IMR-90 (cell line): Measurements from ENCODE around the gene GRM2. TPM values are rescaled to one million over a fixed set of nuclear protein-coding genes. Genes with fewer than 3 reads are reported as not detected.
A peak's percentile ranks its signal among the peaks of the same experiment; 100 is the strongest.

Experiments
- ATAC-seq: fragments of 200-7000 bp; cut with Tn5 transposase; 2 replicates; pipeline ENCODE4 v1.9.1; 2020; ENCODE audit warnings: low read depth, mild to moderate bottlenecking, moderate library complexity
- BruUV-seq: library from RNA; stranded (reverse); fragments of 400-500 nt; replicated peaks from 2 replicates; lab custom pipeline; 2021; lab: Mats Ljungman, UMichigan
- CTCF ChIA-PET: fragments of 300-600 bp; formaldehyde crosslinking; extraction: SDS; loops from one replicate; lab custom pipeline; 2021; ENCODE audit warnings: antibody characterized with exemption; lab: Yijun Ruan, JAX
- POLR2A ChIA-PET: fragments of 300-600 bp; sonication (Branson Sonifier 250); formaldehyde crosslinking; loops from one replicate; lab custom pipeline; 2022; ENCODE audit warnings: antibody characterized with exemption; ENCODE audit not compliant: unreplicated experiment; lab: Charles Lee
- DNase-seq: peaks from one replicate; pipeline ENCODE4 v3.0.0; 2013
- H2AFZ ChIP-seq: replicated peaks from 2 replicates; pipeline ENCODE3; 2013; ENCODE audit warnings: low read length, mild to moderate bottlenecking; ENCODE audit not compliant: poor library complexity
- H2AK5ac ChIP-seq: 2 replicates; pipeline ENCODE4 v1.6.1; 2013; ENCODE audit warnings: low read depth, low read length, inconsistent platforms
- H2AK9ac ChIP-seq: replicated peaks from 2 replicates; pipeline ENCODE3; 2013; ENCODE audit warnings: mild to moderate bottlenecking, low read depth, low read length, moderate library complexity; ENCODE audit not compliant: poor library complexity
- H2BK120ac ChIP-seq: 2 replicates; pipeline ENCODE4 v1.6.1; 2013; ENCODE audit warnings: low read depth, low read length, inconsistent platforms
- H2BK15ac ChIP-seq: 3 replicates; pipeline ENCODE4 v1.6.1; 2013; ENCODE audit warnings: low read depth, low read length, inconsistent platforms
- H2BK20ac ChIP-seq: 2 replicates; pipeline ENCODE4 v1.6.1; 2013; ENCODE audit warnings: low read depth, mild to moderate bottlenecking, inconsistent platforms, low read length, moderate library complexity
- H2BK5ac ChIP-seq: 2 replicates; pipeline ENCODE4 v1.6.1; 2013; ENCODE audit warnings: mild to moderate bottlenecking, low read depth, low read length, inconsistent platforms; ENCODE audit not compliant: poor library complexity, severe bottlenecking
- H3K14ac ChIP-seq: replicated peaks from 2 replicates; pipeline ENCODE4 v1.6.1; 2013; ENCODE audit warnings: low read depth, low read length, inconsistent platforms
- H3K18ac ChIP-seq: 2 replicates; pipeline ENCODE4 v1.6.1; 2013; ENCODE audit warnings: low read depth, low read length, control low read depth
- H3K23ac ChIP-seq: 2 replicates; pipeline ENCODE4 v1.6.1; 2013; ENCODE audit warnings: low read depth, low read length, inconsistent platforms
- H3K27ac ChIP-seq: 2 replicates; pipeline ENCODE4 v1.5.1; 2013; ENCODE audit warnings: mild to moderate bottlenecking, control low read depth, low read length; ENCODE audit not compliant: insufficient read depth
- H3K27me3 ChIP-seq: 2 replicates; pipeline ENCODE4 v1.6.1; 2013; ENCODE audit warnings: low read length; ENCODE audit not compliant: control insufficient read depth, insufficient read depth
- H3K36me3 ChIP-seq: 2 replicates; pipeline ENCODE4 v1.6.1; 2013; ENCODE audit warnings: low read length, mixed read lengths; ENCODE audit not compliant: control insufficient read depth, insufficient read depth
- H3K4ac ChIP-seq: 2 replicates; pipeline ENCODE4 v1.6.1; 2013; ENCODE audit warnings: low read depth, low read length, inconsistent platforms
- H3K4me1 ChIP-seq: 2 replicates; pipeline ENCODE4 v1.6.1; 2013; ENCODE audit warnings: low read length, mixed read lengths; ENCODE audit not compliant: control insufficient read depth, insufficient read depth
- H3K4me2 ChIP-seq: 2 replicates; pipeline ENCODE4 v1.6.1; 2013; ENCODE audit warnings: low read depth, mild to moderate bottlenecking, control low read depth, low read length, moderate library complexity
- H3K4me3 ChIP-seq: 2 replicates; pipeline ENCODE4 v1.5.1; 2013; ENCODE audit warnings: low read depth, mild to moderate bottlenecking, control low read depth, low read length, moderate library complexity; ENCODE audit not compliant: insufficient read depth
- H3K56ac ChIP-seq: 2 replicates; pipeline ENCODE4 v1.6.1; 2013; ENCODE audit warnings: low read length, inconsistent platforms; ENCODE audit not compliant: insufficient read depth; ENCODE audit errors: extremely low read depth
- H3K79me1 ChIP-seq, 2 experiments: 2 replicates each; pipeline ENCODE4 v1.6.1; 2013; ENCODE audit warnings: low read length in 2 of 2, inconsistent platforms in 1 of 2, low read depth in 1 of 2
- H3K9ac ChIP-seq: 2 replicates; pipeline ENCODE4 v1.6.1; 2013; ENCODE audit warnings: low read depth, low read length, control low read depth
- H3K9me1 ChIP-seq: 2 replicates; pipeline ENCODE4 v1.6.1; 2013; ENCODE audit warnings: low read length, inconsistent platforms; ENCODE audit not compliant: insufficient read depth
- H3K9me3 ChIP-seq: 2 replicates; pipeline ENCODE4 v1.6.1; 2013; ENCODE audit warnings: low read length; ENCODE audit not compliant: control insufficient read depth, insufficient read depth
- H4K20me1 ChIP-seq: 2 replicates; pipeline ENCODE4 v1.6.1; 2013; ENCODE audit warnings: low read length, inconsistent platforms; ENCODE audit not compliant: insufficient read depth
- H4K5ac ChIP-seq: 2 replicates; pipeline ENCODE4 v1.6.1; 2013; ENCODE audit warnings: mild to moderate bottlenecking, low read depth, low read length, control low read depth
- H4K8ac ChIP-seq, 2 experiments: 2 replicates each; pipeline ENCODE4 v1.6.1; 2013; ENCODE audit warnings: low read depth in 2 of 2, low read length in 2 of 2, control low read depth in 1 of 2, inconsistent platforms in 1 of 2
- H4K91ac ChIP-seq: 2 replicates; pipeline ENCODE4 v1.6.1; 2013; ENCODE audit warnings: low read depth, low read length, inconsistent platforms; ENCODE audit not compliant: insufficient read depth
- BHLHE40 ChIP-seq: fragments of 150-350 bp; IDR thresholded peaks from 2 replicates; pipeline ENCODE4 v1.6.1; 2016; ENCODE audit warnings: mild to moderate bottlenecking, low read depth, low read length
- CEBPB ChIP-seq: IDR thresholded peaks from 2 replicates; pipeline ENCODE4 v1.6.1; 2012; ENCODE audit warnings: low read depth, low read length, improper control_type of control experiment
- CHD1 ChIP-seq: IDR thresholded peaks from 2 replicates; pipeline ENCODE4 v1.6.1; 2012; ENCODE audit warnings: low read depth, low read length, improper control_type of control experiment
- FOS ChIP-seq: fragments of 150-350 bp; IDR thresholded peaks from 2 replicates; pipeline ENCODE4 v1.6.1; 2016; ENCODE audit warnings: low read depth, low read length
- MAFK ChIP-seq: IDR thresholded peaks from 2 replicates; pipeline ENCODE4 v1.6.1; 2012; ENCODE audit warnings: low read depth, low read length, improper control_type of control experiment
- MAZ ChIP-seq: IDR thresholded peaks from 2 replicates; pipeline ENCODE4 v1.6.1; 2012; ENCODE audit warnings: low read depth, mild to moderate bottlenecking, low read length, improper control_type of control experiment, moderate library complexity, borderline replicate concordance
- NFE2L2 ChIP-seq: fragments of 150-350 bp; IDR thresholded peaks from 2 replicates; pipeline ENCODE4 v1.6.1; 2016; ENCODE audit warnings: low read depth, mild to moderate bottlenecking, low read length
- POLR2A ChIP-seq: IDR thresholded peaks from 2 replicates; pipeline ENCODE4 v1.6.1; 2012; ENCODE audit warnings: mild to moderate bottlenecking, low read depth, low read length
- RAD21 ChIP-seq: IDR thresholded peaks from 2 replicates; pipeline ENCODE4 v1.6.1; 2012; ENCODE audit warnings: low read length, improper control_type of control experiment
- RCOR1 ChIP-seq: IDR thresholded peaks from 2 replicates; pipeline ENCODE4 v1.6.1; 2012; ENCODE audit warnings: mild to moderate bottlenecking, low read length, improper control_type of control experiment; ENCODE audit not compliant: insufficient replicate concordance
- SMC3 ChIP-seq: fragments of 150-350 bp; IDR thresholded peaks from 2 replicates; pipeline ENCODE4 v1.6.1; 2016; ENCODE audit warnings: low read depth, mild to moderate bottlenecking, antibody characterized with exemption, low read length, moderate library complexity
- WGBS, 2 experiments: methylation state at CpG; one replicate each; pipeline versions ENCODE4 v1.1.5 to v1.1.7; 2013; ENCODE audit warnings: missing lambda C conversion rate in 2 of 2; ENCODE audit not compliant: insufficient read length in 1 of 2; ENCODE audit errors: extremely low coverage in 2 of 2; 5-methylcytosine and 5-hydroxymethylcytosine counted together
- dilution Hi-C: fragments of 300-500 bp; cut with HindIII; formaldehyde crosslinking; loops from one replicate; pipeline ENCODE4 v1.14.3; 2018; ENCODE audit warnings: low sequenced_read_pairs; ENCODE audit not compliant: unreplicated experiment
- in situ Hi-C: fragments of 300-500 bp; cut with MboI; formaldehyde crosslinking; loops from 3 replicates; pipeline ENCODE4 v1.14.3; 2019; ENCODE audit warnings: low sequenced_read_pairs, inconsistent platforms, mixed read lengths
- intact Hi-C: fragments of 100-400 bp; cut with micrococcal nuclease; formaldehyde crosslinking; loops from 2 replicates; pipeline ENCODE4 v1.10.0; 2022
- polyA plus RNA-seq, 3 experiments: library from polyadenylated mRNA; depleted of rRNA; stranded (reverse); fragments of >200 nt; gene quantifications; 2 replicates each; pipeline ENCODE4 v1.2.3, GENCODE V29; 2012; ENCODE audit warnings: low replicate concordance in 1 of 3
- total RNA-seq: library from RNA; depleted of rRNA; stranded (reverse); fragments of >200 nt; gene quantifications from 2 replicates; pipeline ENCODE4 v1.2.3, GENCODE V29; 2012
- TF ChIP-seq, protein P1 (sequence below): fragments of 150-350 bp; IDR thresholded peaks from 2 replicates; pipeline ENCODE4 v1.6.1; 2017; ENCODE audit warnings: mild to moderate bottlenecking, antibody characterized with exemption, low read length, low read depth
- TF ChIP-seq, protein P2 (sequence below): fragments of 150-350 bp; IDR thresholded peaks from 2 replicates; pipeline ENCODE4 v1.6.1; 2016; ENCODE audit warnings: low read depth, mild to moderate bottlenecking, low read length, moderate library complexity, borderline replicate concordance
- TF ChIP-seq, protein P3 (sequence below): conservative IDR thresholded peaks from 2 replicates; pipeline ENCODE4 v1.5.1; 2012; ENCODE audit warnings: mild to moderate bottlenecking, low read depth, low read length, improper control_type of control experiment

GRM2 gene
- total and polyA plus RNA-seq, 2 of the 4 experiments (the other 2 are of a cell fraction) = under 0.01 to 0.14 TPM

DNA sequence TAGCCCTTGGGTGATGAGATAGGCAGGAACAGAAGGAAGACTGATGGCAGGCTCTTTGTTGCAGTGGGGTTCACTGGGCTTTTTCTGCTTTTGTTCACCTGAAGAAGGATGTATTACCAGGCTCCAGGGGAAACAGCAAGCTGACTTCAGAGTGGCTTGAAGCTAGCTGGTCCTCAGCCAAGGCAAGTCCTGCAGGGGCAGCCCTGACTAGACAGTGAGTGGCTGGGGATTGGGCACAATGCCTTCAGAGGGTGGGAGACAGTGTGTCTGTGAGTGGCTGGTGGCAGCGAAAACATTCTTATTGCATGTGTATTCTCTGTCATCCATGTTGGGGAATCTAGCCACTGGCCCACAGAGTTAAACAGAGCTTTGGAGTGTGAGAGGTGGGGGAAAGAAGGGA, 38.1 kb upstream of the GRM2 start:
- BruUV-seq = no TSS peak
- H3K4me2 ChIP-seq = no peak overlapping the region
- H3K9me1 ChIP-seq = no peaks in the 10 kb centered on the region; the same call in 1 of the 2 replicates
- no peak overlapping the region for H3K23ac ChIP-seq
- no peak overlapping the region for H3K56ac ChIP-seq
- H2BK5ac ChIP-seq = no peak overlapping the region
- no peak overlapping the region for H3K27ac ChIP-seq
- no peak overlapping the region for H3K18ac ChIP-seq
- H2BK20ac ChIP-seq = no peak overlapping the region
- no peak overlapping the region for H2BK15ac ChIP-seq
- H2AK9ac ChIP-seq = no peak overlapping the region
- ChIA-PET POLR2A (no interaction called here), CTCF (interaction anchor here (0.6 to 1.6 kb wide), 5 partner anchors 14 to 401 kb away, joined by 4 to 9 read pairs (median 6); no protein-coding TSS in a partner anchor)
- H3K36me3 ChIP-seq = peaks cover 10% of the 10 kb centered on the region
- H3K79me1 ChIP-seq = peaks cover 0 to 29% of the 10 kb centered on the region in 2 experiments; a peak in 2 of 4 replicates
- in situ Hi-C loops = no loop called here
- no peak overlapping the region for H3K4me3 ChIP-seq
- no peak overlapping the region for H4K91ac ChIP-seq
- H4K5ac ChIP-seq = no peak overlapping the region
- ATAC-seq = no peak
- dilution Hi-C loops = no loop called here
- 60% methylated on average over 1 of the region's 1 CpG; no CpG with 5 or more reads in 1 of the 2 experiments for WGBS, 2 experiments
- H3K4ac ChIP-seq = no peak overlapping the region
- no peak overlapping the region for H2AK5ac ChIP-seq
- DNase-seq = peak; percentile 58
- no peak overlapping the region for H3K14ac ChIP-seq
- no peak for TF ChIP-seq SMC3
- no peak for TF ChIP-seq CHD1
- TF ChIP-seq MAZ = no peak
- TF ChIP-seq, protein P1, sequence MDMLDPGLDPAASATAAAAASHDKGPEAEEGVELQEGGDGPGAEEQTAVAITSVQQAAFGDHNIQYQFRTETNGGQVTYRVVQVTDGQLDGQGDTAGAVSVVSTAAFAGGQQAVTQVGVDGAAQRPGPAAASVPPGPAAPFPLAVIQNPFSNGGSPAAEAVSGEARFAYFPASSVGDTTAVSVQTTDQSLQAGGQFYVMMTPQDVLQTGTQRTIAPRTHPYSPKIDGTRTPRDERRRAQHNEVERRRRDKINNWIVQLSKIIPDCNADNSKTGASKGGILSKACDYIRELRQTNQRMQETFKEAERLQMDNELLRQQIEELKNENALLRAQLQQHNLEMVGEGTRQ = no peak
- TF ChIP-seq, protein P2, sequence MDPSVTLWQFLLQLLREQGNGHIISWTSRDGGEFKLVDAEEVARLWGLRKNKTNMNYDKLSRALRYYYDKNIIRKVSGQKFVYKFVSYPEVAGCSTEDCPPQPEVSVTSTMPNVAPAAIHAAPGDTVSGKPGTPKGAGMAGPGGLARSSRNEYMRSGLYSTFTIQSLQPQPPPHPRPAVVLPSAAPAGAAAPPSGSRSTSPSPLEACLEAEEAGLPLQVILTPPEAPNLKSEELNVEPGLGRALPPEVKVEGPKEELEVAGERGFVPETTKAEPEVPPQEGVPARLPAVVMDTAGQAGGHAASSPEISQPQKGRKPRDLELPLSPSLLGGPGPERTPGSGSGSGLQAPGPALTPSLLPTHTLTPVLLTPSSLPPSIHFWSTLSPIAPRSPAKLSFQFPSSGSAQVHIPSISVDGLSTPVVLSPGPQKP = no peak
- TF ChIP-seq BHLHE40 = no peak
- TF ChIP-seq RCOR1 = no peak
- no peak for TF ChIP-seq CEBPB
- TF ChIP-seq NFE2L2 = no peak
- no peak for TF ChIP-seq FOS
- TF ChIP-seq MAFK = no peak
- TF ChIP-seq RAD21 = no peak
- TF ChIP-seq, protein P3, sequence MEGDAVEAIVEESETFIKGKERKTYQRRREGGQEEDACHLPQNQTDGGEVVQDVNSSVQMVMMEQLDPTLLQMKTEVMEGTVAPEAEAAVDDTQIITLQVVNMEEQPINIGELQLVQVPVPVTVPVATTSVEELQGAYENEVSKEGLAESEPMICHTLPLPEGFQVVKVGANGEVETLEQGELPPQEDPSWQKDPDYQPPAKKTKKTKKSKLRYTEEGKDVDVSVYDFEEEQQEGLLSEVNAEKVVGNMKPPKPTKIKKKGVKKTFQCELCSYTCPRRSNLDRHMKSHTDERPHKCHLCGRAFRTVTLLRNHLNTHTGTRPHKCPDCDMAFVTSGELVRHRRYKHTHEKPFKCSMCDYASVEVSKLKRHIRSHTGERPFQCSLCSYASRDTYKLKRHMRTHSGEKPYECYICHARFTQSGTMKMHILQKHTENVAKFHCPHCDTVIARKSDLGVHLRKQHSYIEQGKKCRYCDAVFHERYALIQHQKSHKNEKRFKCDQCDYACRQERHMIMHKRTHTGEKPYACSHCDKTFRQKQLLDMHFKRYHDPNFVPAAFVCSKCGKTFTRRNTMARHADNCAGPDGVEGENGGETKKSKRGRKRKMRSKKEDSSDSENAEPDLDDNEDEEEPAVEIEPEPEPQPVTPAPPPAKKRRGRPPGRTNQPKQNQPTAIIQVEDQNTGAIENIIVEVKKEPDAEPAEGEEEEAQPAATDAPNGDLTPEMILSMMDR = no peak
- no peak for TF ChIP-seq POLR2A
- H2AFZ ChIP-seq = no peak overlapping the region
- intact Hi-C loops = loop anchor here (1.0 to 10.0 kb wide), 2 partner anchors 166 to 1054 kb away; partner anchors contain the start of genes CISH and MAPKAPK3
- H3K4me1 ChIP-seq = peaks cover 4% of the 10 kb centered on the region
- no peak overlapping the region for H2BK120ac ChIP-seq
- no peaks in the 10 kb centered on the region for H3K27me3 ChIP-seq
- no peaks in the 10 kb centered on the region for H3K9me3 ChIP-seq
- H3K9ac ChIP-seq = no peak overlapping the region
- H4K8ac ChIP-seq = no peak overlapping the region
- no peaks in the 10 kb centered on the region; the same call in 1 of the 2 replicates for H4K20me1 ChIP-seq
